Measurements from ENCODE around the gene E2F6. TPM values are rescaled to one million over a fixed set of nuclear protein-coding genes. Genes with fewer than 3 reads are reported as not detected.

E2F6 gene
- total RNA-seq, 1 donor from 2014 or later = 11.8 TPM

DNA sequence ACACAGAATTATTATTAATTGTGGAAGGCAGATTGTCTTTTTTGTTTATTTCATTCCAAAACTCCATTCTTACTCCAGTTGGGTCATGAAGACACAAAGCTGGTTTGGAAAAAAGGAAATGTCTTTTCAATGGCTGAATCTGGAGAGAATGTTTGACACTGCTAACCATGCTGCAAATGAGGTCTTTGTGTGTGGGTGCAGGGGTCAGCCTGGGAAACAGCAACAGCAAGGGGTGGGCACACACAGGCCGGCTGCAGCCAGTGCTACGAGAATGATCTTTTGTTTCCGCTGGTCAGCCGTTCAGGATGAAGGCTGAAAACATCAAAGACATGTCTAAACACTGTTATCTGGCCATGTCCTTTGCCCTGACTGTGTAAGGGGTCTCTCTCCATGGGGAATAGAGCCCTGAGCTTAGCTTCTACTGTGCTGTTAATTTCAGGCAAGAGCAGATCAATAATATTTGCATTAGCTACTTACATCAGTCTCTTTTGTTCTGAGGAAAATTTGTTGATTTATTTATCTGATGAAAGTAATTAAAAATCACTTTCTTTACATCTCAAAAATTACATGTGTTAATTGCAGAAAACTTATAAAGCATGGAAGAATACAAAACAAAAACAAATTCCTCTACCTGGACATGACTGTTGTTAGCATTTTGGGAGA is 33.3 kb upstream of the E2F6 start:
- Mint-ChIP-seq H3K9me3 (peaks cover 2% of the 10 kb centered on the region), H3K27ac (no peak overlapping the region), H3K4me1 (no peaks in the 10 kb centered on the region), H3K27me3 (peaks cover 7% of the 10 kb centered on the region), H3K4me3 (no peak overlapping the region), H3K36me3 (ENCODE audit: low read depth) (no peaks in the 10 kb centered on the region)
- TF ChIP-seq, protein P1, sequence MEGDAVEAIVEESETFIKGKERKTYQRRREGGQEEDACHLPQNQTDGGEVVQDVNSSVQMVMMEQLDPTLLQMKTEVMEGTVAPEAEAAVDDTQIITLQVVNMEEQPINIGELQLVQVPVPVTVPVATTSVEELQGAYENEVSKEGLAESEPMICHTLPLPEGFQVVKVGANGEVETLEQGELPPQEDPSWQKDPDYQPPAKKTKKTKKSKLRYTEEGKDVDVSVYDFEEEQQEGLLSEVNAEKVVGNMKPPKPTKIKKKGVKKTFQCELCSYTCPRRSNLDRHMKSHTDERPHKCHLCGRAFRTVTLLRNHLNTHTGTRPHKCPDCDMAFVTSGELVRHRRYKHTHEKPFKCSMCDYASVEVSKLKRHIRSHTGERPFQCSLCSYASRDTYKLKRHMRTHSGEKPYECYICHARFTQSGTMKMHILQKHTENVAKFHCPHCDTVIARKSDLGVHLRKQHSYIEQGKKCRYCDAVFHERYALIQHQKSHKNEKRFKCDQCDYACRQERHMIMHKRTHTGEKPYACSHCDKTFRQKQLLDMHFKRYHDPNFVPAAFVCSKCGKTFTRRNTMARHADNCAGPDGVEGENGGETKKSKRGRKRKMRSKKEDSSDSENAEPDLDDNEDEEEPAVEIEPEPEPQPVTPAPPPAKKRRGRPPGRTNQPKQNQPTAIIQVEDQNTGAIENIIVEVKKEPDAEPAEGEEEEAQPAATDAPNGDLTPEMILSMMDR (IDR thresholded peaks at IDR 0.05) = no peak
- intact Hi-C loops (cut with micrococcal nuclease) = no loop called here
- DNase-seq (no peak), ATAC-seq (ENCODE audit: low read depth) (no peak)
- CTCF ChIA-PET = no interaction called here
- POLR2A ChIA-PET = no interaction called here

DNA sequence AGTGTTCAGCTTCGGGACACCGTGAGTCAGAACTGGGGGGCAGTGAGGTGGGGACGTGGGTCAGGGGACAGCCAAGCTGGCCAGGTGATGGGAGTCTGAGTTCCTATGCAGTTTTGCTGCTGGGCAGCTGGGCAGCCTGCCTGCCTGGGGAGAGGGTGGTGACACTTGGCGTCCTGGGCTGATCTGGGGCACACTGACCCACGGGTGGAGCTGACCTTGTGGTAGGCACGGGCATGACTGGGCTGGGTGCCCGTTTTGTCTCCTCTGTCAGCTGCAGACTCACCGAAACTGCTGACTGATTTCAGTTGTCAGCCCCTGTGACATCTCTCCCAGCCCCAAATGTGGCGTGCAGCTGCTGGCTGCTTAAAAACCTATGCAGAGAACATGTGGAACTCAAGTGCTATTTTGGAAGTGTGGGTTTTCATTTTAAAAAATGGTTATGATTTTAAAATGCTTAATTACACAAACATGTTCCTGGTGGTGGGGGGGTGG is 32.6 kb upstream of the E2F6 start:
- Mint-ChIP-seq H3K4me1 (no peaks in the 10 kb centered on the region), H3K9me3 (peaks cover 2% of the 10 kb centered on the region), H3K4me3 (no peak overlapping the region), H3K36me3 (ENCODE audit: low read depth) (no peaks in the 10 kb centered on the region), H3K27ac (no peak overlapping the region), H3K27me3 (peaks cover 7% of the 10 kb centered on the region)
- DNase-seq (no peak), ATAC-seq (ENCODE audit: low read depth) (no peak)
- CTCF ChIA-PET = no interaction called here
- POLR2A ChIA-PET = no interaction called here
- TF ChIP-seq, protein P1 (IDR thresholded peaks at IDR 0.05) = no peak
- intact Hi-C loops (cut with micrococcal nuclease) = no loop called here

DNA sequence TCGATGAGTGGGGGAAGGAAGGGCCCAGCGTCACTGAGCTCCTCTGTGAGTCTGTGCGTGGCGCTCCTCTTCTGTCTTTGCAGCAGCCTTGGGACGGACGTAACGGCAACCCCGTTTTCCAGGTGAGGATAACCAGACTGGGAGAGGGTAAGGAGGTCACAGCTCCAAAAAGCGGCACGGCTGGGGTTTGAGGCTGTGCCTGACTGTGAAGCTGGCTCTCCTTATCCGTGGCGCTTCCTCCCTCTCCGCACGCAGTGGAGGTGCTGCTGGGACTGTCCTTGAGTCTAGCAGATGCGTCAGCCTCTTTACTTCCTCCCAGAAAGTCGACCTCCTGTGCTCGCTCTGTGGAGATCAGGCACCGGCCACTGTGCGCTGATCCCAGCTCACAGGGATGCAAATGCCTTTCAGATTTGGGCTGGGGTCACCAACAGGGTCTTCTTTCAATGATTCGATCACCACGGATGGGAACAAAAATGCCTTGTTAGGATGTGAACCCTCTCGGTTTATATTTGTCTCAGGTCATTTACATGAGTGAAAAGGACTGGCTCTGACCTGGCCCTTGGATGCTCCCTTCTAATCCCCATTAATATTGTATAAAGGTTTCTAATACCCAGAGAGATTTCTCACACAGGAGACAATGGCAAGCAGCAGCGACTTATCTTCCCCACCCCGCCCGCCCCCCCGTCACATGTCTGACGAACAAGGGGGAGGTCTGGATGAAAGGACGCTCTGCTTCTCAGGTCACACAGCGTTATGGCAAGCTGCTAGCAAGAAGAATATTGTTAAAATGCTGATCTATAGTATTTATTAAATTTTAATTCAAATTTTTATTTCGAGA is 30.1 kb upstream of the E2F6 start:
- intact Hi-C loops (cut with micrococcal nuclease) = no loop called here
- Mint-ChIP-seq H3K9me3 (no peaks in the 10 kb centered on the region), H3K27ac (no peak overlapping the region), H3K36me3 (ENCODE audit: low read depth) (no peaks in the 10 kb centered on the region), H3K4me1 (no peaks in the 10 kb centered on the region), H3K4me3 (no peak overlapping the region), H3K27me3 (peaks cover 2% of the 10 kb centered on the region)
- ChIA-PET POLR2A (no interaction called here), CTCF (no interaction called here)
- TF ChIP-seq, protein P1 (IDR thresholded peaks at IDR 0.05) = no peak
- ATAC-seq (ENCODE audit: low read depth) = no peak
- no peak for DNase-seq

DNA sequence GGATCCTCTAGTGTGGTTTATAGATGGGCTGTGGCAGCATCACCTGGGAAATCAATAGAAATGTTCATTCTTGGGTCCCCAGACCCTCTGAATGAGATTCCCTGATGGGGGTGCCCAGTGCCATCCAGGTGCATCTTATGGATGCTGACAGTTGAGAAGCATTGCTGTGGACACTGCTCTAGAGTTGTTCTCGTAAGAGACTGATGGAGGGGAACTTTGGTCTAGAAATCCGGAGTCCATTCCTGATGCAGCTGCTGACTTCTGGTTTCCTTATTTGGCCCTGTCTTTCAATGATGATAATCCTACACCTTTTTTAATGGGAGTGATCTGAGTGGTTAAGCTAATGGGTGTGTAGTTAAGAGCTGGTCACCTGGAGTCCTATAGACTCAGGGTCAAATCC is 28.3 kb upstream of the E2F6 start:
- ATAC-seq (ENCODE audit: low read depth) = no peak
- TF ChIP-seq, protein P1 (IDR thresholded peaks at IDR 0.05) = no peak
- Mint-ChIP-seq H3K4me1 (no peaks in the 10 kb centered on the region), H3K9me3 (peaks cover 3% of the 10 kb centered on the region), H3K36me3 (ENCODE audit: low read depth) (no peaks in the 10 kb centered on the region), H3K4me3 (no peak overlapping the region), H3K27ac (no peak overlapping the region), H3K27me3 (peaks cover 7% of the 10 kb centered on the region)
- no peak for DNase-seq
- ChIA-PET CTCF (no interaction called here), POLR2A (no interaction called here)
- intact Hi-C loops (cut with micrococcal nuclease) = no loop called here

DNA sequence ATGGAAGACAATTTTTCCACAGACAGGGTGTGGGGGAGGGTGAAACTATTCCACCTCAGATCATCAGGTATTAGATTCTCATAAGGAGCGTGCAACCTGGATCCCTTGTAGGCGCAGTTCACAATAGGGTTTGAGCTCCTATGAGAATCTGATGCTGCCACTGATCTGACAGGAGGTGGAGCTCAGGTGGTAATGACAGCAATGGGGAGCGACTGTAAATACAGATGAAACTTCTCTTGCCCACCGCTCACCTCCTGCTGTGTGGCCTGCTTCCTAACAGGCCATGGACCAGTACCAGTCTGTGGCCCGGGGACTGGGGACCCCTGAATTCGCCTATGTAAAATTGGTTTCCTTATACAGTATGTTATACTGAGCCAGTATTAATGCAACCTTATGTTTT is 27.3 kb upstream of the E2F6 start:
- Mint-ChIP-seq H3K4me1 (no peaks in the 10 kb centered on the region), H3K27ac (no peak overlapping the region), H3K36me3 (ENCODE audit: low read depth) (no peaks in the 10 kb centered on the region), H3K27me3 (peaks cover 9% of the 10 kb centered on the region), H3K9me3 (peaks cover 3% of the 10 kb centered on the region), H3K4me3 (no peak overlapping the region)
- no peak for ATAC-seq (ENCODE audit: low read depth)
- CTCF ChIA-PET = no interaction called here
- DNase-seq = no peak
- intact Hi-C loops (cut with micrococcal nuclease) = no loop called here
- POLR2A ChIA-PET = no interaction called here
- TF ChIP-seq, protein P1 (IDR thresholded peaks at IDR 0.05) = no peak

All from activated B cell treated with CpG ODN at 0.5 μM for 24 hours (primary cell).